GM19452 (cell line): Measurements from ENCODE around the gene PDGFB.

ENCODE experiments used
- ATAC-seq: cut with Tn5 transposase; IDR thresholded peaks from one replicate; pipeline ENCODE4 v1.9.1; 2021; ENCODE audit not compliant: unreplicated experiment

PDGFB gene

GRCh38 chr22:39208013-39208680 lies 36.6 kb downstream of the PDGFB start:
- no peak for ATAC-seq

- ATAC-seq = no peak
These were observed 37.4 kb downstream of the PDGFB start for GRCh38 chr22:39207141-39208012.

- no peak for ATAC-seq
These were observed 38.3 kb downstream of the PDGFB start for GRCh38 chr22:39206491-39206890.

GRCh38 chr22:39205344-39206021 lies 39.3 kb downstream of the PDGFB start:
- peak; percentile 72 for ATAC-seq

- no peak for ATAC-seq
These were observed 40.6 kb downstream of the PDGFB start for GRCh38 chr22:39204216-39204615.

GRCh38 chr22:39197578-39197977 lies 47.2 kb downstream of the PDGFB start:
- ATAC-seq = no peak

GRCh38 chr22:39194098-39194497 lies 50.7 kb downstream of the PDGFB start:
- no peak for ATAC-seq

GRCh38 chr22:39188809-39189208 lies 56.0 kb downstream of the PDGFB start:
- ATAC-seq = no peak

GRCh38 chr22:39185601-39186012 lies 59.2 kb downstream of the PDGFB start:
- ATAC-seq = no peak

GRCh38 chr22:39184586-39185577 lies 59.9 kb downstream of the PDGFB start:
- no peak for ATAC-seq

GRCh38 chr22:39183991-39184585 lies 60.7 kb downstream of the PDGFB start:
- no peak for ATAC-seq

- ATAC-seq = no peak
These were observed 62.2 kb downstream of the PDGFB start for GRCh38 chr22:39182478-39183030.

GRCh38 chr22:39181778-39182177 lies 63.0 kb downstream of the PDGFB start:
- no peak for ATAC-seq

- no peak for ATAC-seq
These were observed 63.4 kb downstream of the PDGFB start for GRCh38 chr22:39181356-39181755.

- ATAC-seq = no peak
These were observed 64.9 kb downstream of the PDGFB start for GRCh38 chr22:39179841-39180335.

- no peak for ATAC-seq
These were observed 65.4 kb downstream of the PDGFB start for GRCh38 chr22:39179401-39179827.

GRCh38 chr22:39178206-39179111 lies 66.3 kb downstream of the PDGFB start:
- ATAC-seq = no peak

GRCh38 chr22:39177791-39178190 lies 67.0 kb downstream of the PDGFB start:
- ATAC-seq = no peak

GRCh38 chr22:39177456-39177775 lies 67.4 kb downstream of the PDGFB start:
- ATAC-seq = no peak
